H9 (cell line): Measurements from ENCODE around the gene DLX2. TPM values are rescaled to one million over a fixed set of nuclear protein-coding genes. Genes with fewer than 3 reads are reported as not detected.
"Not testable (repeated sequence)": the region's sequence is repeated elsewhere in the genome, so short reads cannot be mapped to it uniquely, and the experiment has no call there.

Experiments
- DNase-seq: peaks from one replicate; pipeline ENCODE4 v3.0.0-alpha.2; 2017
- H2AFZ ChIP-seq: one replicate; pipeline ENCODE4 v1.6.1; 2013; ENCODE audit warnings: mild to moderate bottlenecking, low read length, control low read depth, moderate library complexity
- H2AK5ac ChIP-seq: 2 replicates; pipeline ENCODE4 v1.6.1; 2013; ENCODE audit warnings: low read length, control low read depth, mixed read lengths; ENCODE audit not compliant: insufficient read length
- H2BK120ac ChIP-seq: one replicate; pipeline ENCODE4 v1.6.1; 2013; ENCODE audit warnings: low read depth, mild to moderate bottlenecking, low read length, control low read depth, inconsistent platforms; ENCODE audit not compliant: poor library complexity, severe bottlenecking
- H2BK12ac ChIP-seq: 2 replicates; pipeline ENCODE4 v1.6.1; 2013; ENCODE audit warnings: low read length, control low read depth, mixed read lengths, low read depth; ENCODE audit not compliant: insufficient read length
- H2BK15ac ChIP-seq: 2 replicates; pipeline ENCODE4 v1.6.1; 2013; ENCODE audit warnings: low read depth, low read length, control low read depth
- H2BK20ac ChIP-seq: one replicate; pipeline ENCODE4 v1.6.1; 2013; ENCODE audit warnings: low read depth, mild to moderate bottlenecking, low read length, control low read depth, inconsistent platforms; ENCODE audit not compliant: poor library complexity, severe bottlenecking
- H2BK5ac ChIP-seq: 2 replicates; pipeline ENCODE4 v1.6.1; 2013; ENCODE audit warnings: low read length, control low read depth, mixed read lengths; ENCODE audit not compliant: insufficient read length
- H3K14ac ChIP-seq: 2 replicates; pipeline ENCODE4 v1.6.1; 2013; ENCODE audit warnings: low read length, control low read depth; ENCODE audit not compliant: insufficient read depth
- H3K18ac ChIP-seq: 2 replicates; pipeline ENCODE4 v1.6.1; 2013; ENCODE audit warnings: low read depth, mild to moderate bottlenecking, mixed read lengths, low read length, control low read depth; ENCODE audit not compliant: insufficient read length
- H3K23ac ChIP-seq: 2 replicates; pipeline ENCODE4 v1.6.1; 2013; ENCODE audit warnings: low read length, control low read depth, mixed read lengths, low read depth; ENCODE audit not compliant: insufficient read length
- H3K23me2 ChIP-seq: 2 replicates; pipeline ENCODE4 v1.6.1; 2013; ENCODE audit warnings: low read depth, mild to moderate bottlenecking, mixed read lengths, low read length, control low read depth; ENCODE audit not compliant: insufficient read length, poor library complexity, severe bottlenecking
- H3K27ac ChIP-seq: 2 replicates; pipeline ENCODE4 v1.5.1; 2013; ENCODE audit warnings: low read length, control low read depth, mixed read lengths, low read depth; ENCODE audit not compliant: insufficient read length
- H3K27me3 ChIP-seq: 2 replicates; pipeline ENCODE4 v1.6.1; 2013; ENCODE audit warnings: low read length, control low read depth, inconsistent platforms; ENCODE audit not compliant: insufficient read depth
- H3K4ac ChIP-seq: 2 replicates; pipeline ENCODE4 v1.6.1; 2013; ENCODE audit warnings: low read depth, mild to moderate bottlenecking, control low read depth, inconsistent platforms, low read length, moderate library complexity
- H3K4me1 ChIP-seq: 2 replicates; pipeline ENCODE4 v1.6.1; 2013; ENCODE audit warnings: low read length, control low read depth, inconsistent platforms; ENCODE audit not compliant: insufficient read depth
- H3K4me2 ChIP-seq: 2 replicates; pipeline ENCODE4 v1.6.1; 2013; ENCODE audit warnings: low read length, control low read depth, mixed read lengths; ENCODE audit not compliant: insufficient read length, insufficient read depth
- H3K56ac ChIP-seq: 2 replicates; pipeline ENCODE4 v1.6.1; 2013; ENCODE audit warnings: low read depth, mild to moderate bottlenecking, mixed read lengths, low read length, control low read depth; ENCODE audit not compliant: insufficient read length
- H3K79me1 ChIP-seq: 2 replicates; pipeline ENCODE4 v1.6.1; 2013; ENCODE audit warnings: low read depth, mild to moderate bottlenecking, moderate library complexity, low read length, control low read depth, inconsistent platforms; ENCODE audit not compliant: insufficient read depth, poor library complexity, severe bottlenecking
- H3K79me2 ChIP-seq: 2 replicates; pipeline ENCODE4 v1.6.1; 2013; ENCODE audit warnings: low read length, control low read depth, inconsistent platforms; ENCODE audit not compliant: insufficient read depth
- H3K9ac ChIP-seq: 2 replicates; pipeline ENCODE4 v1.6.1; 2013; ENCODE audit warnings: low read length, control low read depth, mixed read lengths; ENCODE audit not compliant: insufficient read length; ENCODE audit errors: extremely low read depth
- H3K9me3 ChIP-seq: one replicate; pipeline ENCODE4 v1.6.1; 2013; ENCODE audit warnings: low read depth, low read length, inconsistent platforms; ENCODE audit not compliant: control insufficient read depth
- H3T11ph ChIP-seq: one replicate; pipeline ENCODE4 v1.6.1; 2013; ENCODE audit warnings: mild to moderate bottlenecking, low read length, control low read depth, inconsistent platforms
- H4K20me1 ChIP-seq: one replicate; pipeline ENCODE4 v1.6.1; 2013; ENCODE audit not compliant: control insufficient read depth, insufficient read length, insufficient read depth
- H4K5ac ChIP-seq: 2 replicates; pipeline ENCODE4 v1.6.1; 2013; ENCODE audit warnings: low read depth, mild to moderate bottlenecking, mixed read lengths, low read length, control low read depth; ENCODE audit not compliant: insufficient read length
- H4K8ac ChIP-seq: replicated peaks from 2 replicates; pipeline ENCODE4 v1.6.1; 2013; ENCODE audit warnings: low read length, control low read depth, mixed read lengths, low read depth; ENCODE audit not compliant: insufficient read length
- H4K91ac ChIP-seq: 2 replicates; pipeline ENCODE4 v1.6.1; 2013; ENCODE audit warnings: low read depth, mild to moderate bottlenecking, moderate library complexity, mixed read lengths, low read length, control low read depth; ENCODE audit not compliant: insufficient read length
- H3K27ac Mint-ChIP-seq, 3 experiments: 2 replicates in 2 of 3; 3 replicates in 1 of 3; pipeline ENCODE4 v1.8.0; 2020 to 2021; ENCODE audit warnings: mixed read lengths in 3 of 3, mild to moderate bottlenecking in 1 of 3, moderate library complexity in 1 of 3
- H3K27me3 Mint-ChIP-seq: 2 replicates; pipeline ENCODE4 v1.8.0; 2021; ENCODE audit warnings: low read depth, mild to moderate bottlenecking, moderate library complexity, mixed read lengths
- H3K36me3 Mint-ChIP-seq, 3 experiments: 2 replicates in 2 of 3; 3 replicates in 1 of 3; pipeline ENCODE4 v1.8.0; 2020 to 2021; ENCODE audit warnings: low read depth in 3 of 3, mixed read lengths in 3 of 3; ENCODE audit not compliant: insufficient read depth in 1 of 3
- H3K4me1 Mint-ChIP-seq, 2 experiments: 2 replicates each; pipeline ENCODE4 v1.8.0; 2020; ENCODE audit warnings: mixed read lengths in 2 of 2
- H3K4me3 Mint-ChIP-seq, 2 experiments: 2 replicates in 1 of 2; 3 replicates in 1 of 2; pipeline ENCODE4 v1.8.0; 2020 to 2021; ENCODE audit warnings: mild to moderate bottlenecking in 2 of 2, mixed read lengths in 2 of 2, moderate library complexity in 1 of 2
- H3K9me3 Mint-ChIP-seq, 2 experiments: 2 replicates in 1 of 2; 3 replicates in 1 of 2; pipeline ENCODE4 v1.8.0; 2020; ENCODE audit warnings: mild to moderate bottlenecking in 2 of 2, mixed read lengths in 2 of 2, moderate library complexity in 1 of 2
- CTCF ChIP-seq: fragments of 200-600 bp; sonication (generic); conservative IDR thresholded peaks from 3 replicates; pipeline ENCODE4 v1.8.0; 2021; ENCODE audit warnings: antibody characterized with exemption, mild to moderate bottlenecking
- WGBS: extraction: QIAGEN DNeasy Blood & Tissue Kit; methylation state at CpG from one replicate; pipeline ENCODE4 v1.1.7; 2013; ENCODE audit warnings: missing lambda C conversion rate, low lambda C conversion rate, mixed read lengths; ENCODE audit not compliant: insufficient read length; ENCODE audit errors: extremely low coverage; 5-methylcytosine and 5-hydroxymethylcytosine counted together
- total RNA-seq: library from RNA; stranded (reverse); gene quantifications from 2 replicates; pipeline ENCODE4 v1.2.1, GENCODE V29; 2021

DLX2 gene
- total RNA-seq, 1 experiment from 2014 or later = not detected

- Histone ChIP-seq H3K56ac (no peak overlapping the region), H3K27me3 (no peaks in the 10 kb centered on the region), H3T11ph (no peak overlapping the region), H3K9me3 (no peaks in the 10 kb centered on the region), H2BK120ac (no peak overlapping the region), H3K14ac (no peak overlapping the region), H3K18ac (no peak overlapping the region), H3K4ac (no peak overlapping the region), H2AFZ (no peak overlapping the region), H3K79me1 (no peaks in the 10 kb centered on the region), H4K91ac (no peak overlapping the region), H4K5ac (no peak overlapping the region), H2BK12ac (no peak overlapping the region), H2AK5ac (no peak overlapping the region), H3K4me1 (peaks cover 2% of the 10 kb centered on the region; the same call in 1 of the 2 replicates), H4K20me1 (no peaks in the 10 kb centered on the region), H3K9ac (no peak overlapping the region), H2BK5ac (no peak overlapping the region), H3K23me2 (no peaks in the 10 kb centered on the region), H3K27ac (no peak overlapping the region), H2BK15ac (no peak overlapping the region), H3K79me2 (no peaks in the 10 kb centered on the region), H2BK20ac (no peak overlapping the region), H3K23ac (no peak overlapping the region), H3K4me2 (no peak overlapping the region), H4K8ac (no peak overlapping the region)
- no peaks in the 10 kb centered on the region for H3K9me3 Mint-ChIP-seq
- no peak for TF ChIP-seq CTCF
- no peak overlapping the region for H3K27ac Mint-ChIP-seq
- DNase-seq = no peak
- H3K27me3 Mint-ChIP-seq = peaks cover 9% of the 10 kb centered on the region
- peaks cover 0 to 4% (median 0%) of the 10 kb centered on the region in 3 experiments; a peak in 2 of 7 replicates for H3K36me3 Mint-ChIP-seq
- no peaks in the 10 kb centered on the region for H3K4me1 Mint-ChIP-seq
- H3K4me3 Mint-ChIP-seq = no peak overlapping the region
- WGBS = no CpG with 5 or more reads among the region's 1 CpG
These were observed 31.8 kb downstream of the DLX2 start for GRCh38 chr2:172070936-172071335.

GRCh38 chr2:172067905-172068304, 34.8 kb downstream of the DLX2 start:
- not testable (repeated sequence) for H3K9me3 Mint-ChIP-seq, H2BK12ac ChIP-seq, H3K9ac ChIP-seq, H3K4me2 ChIP-seq, H3T11ph ChIP-seq, H2BK20ac ChIP-seq, H4K5ac ChIP-seq, H3K27ac ChIP-seq, H4K91ac ChIP-seq, H2BK120ac ChIP-seq, H2BK15ac ChIP-seq, H3K23me2 ChIP-seq, H3K27me3 Mint-ChIP-seq, H2AFZ ChIP-seq, H4K20me1 ChIP-seq, H3K56ac ChIP-seq, H3K4me3 Mint-ChIP-seq, H2AK5ac ChIP-seq, H3K79me2 ChIP-seq, H3K36me3 Mint-ChIP-seq, H3K4ac ChIP-seq, H3K9me3 ChIP-seq, H3K27ac Mint-ChIP-seq, H3K4me1 Mint-ChIP-seq, H2BK5ac ChIP-seq, H3K18ac ChIP-seq, H3K14ac ChIP-seq, H3K23ac ChIP-seq, H3K4me1 ChIP-seq, DNase-seq, H3K79me1 ChIP-seq, H4K8ac ChIP-seq, H3K27me3 ChIP-seq
- no CpG with 5 or more reads among the region's 4 CpGs for WGBS
